Keratinocyte (primary cell): ENCODE measurements around the gene MAN2A2. TPM values are rescaled to one million over a fixed set of nuclear protein-coding genes. Genes with fewer than 3 reads are reported as not detected.
A peak's percentile ranks its signal among the peaks of the same experiment; 100 is the strongest.

Experiments
- DNase-seq: peaks from one replicate; pipeline ENCODE4 v3.0.0-alpha.2; 2011; ENCODE audit warnings: low read depth, missing footprints, low spot score
- FAIRE-seq: peaks from 2 replicates; lab custom pipeline; 2011; peaks lifted over from hg19 to GRCh38; lab: Jason Lieb, UNC
- H2AFZ ChIP-seq: 2 replicates; pipeline ENCODE4 v1.6.0; 2012; ENCODE audit warnings: low read length, control low read depth, inconsistent platforms; ENCODE audit not compliant: control insufficient read depth
- H3K27ac ChIP-seq: 2 replicates; pipeline ENCODE4 v1.5.1; 2011; ENCODE audit warnings: low read length; ENCODE audit not compliant: control insufficient read depth, insufficient read depth
- H3K27me3 ChIP-seq: 3 replicates; pipeline ENCODE4 v1.6.0; 2011; ENCODE audit warnings: low read length; ENCODE audit not compliant: control insufficient read depth, insufficient read depth; ENCODE audit errors: extremely low read depth
- H3K36me3 ChIP-seq, 2 experiments: 2 replicates in 1 of 2; 3 replicates in 1 of 2; pipeline ENCODE4 v1.5.1; 2011; ENCODE audit warnings: low read length in 2 of 2, mild to moderate bottlenecking in 1 of 2; ENCODE audit not compliant: control insufficient read depth in 2 of 2, insufficient read depth in 2 of 2; ENCODE audit errors: extremely low read depth in 1 of 2
- H3K4me1 ChIP-seq: 3 replicates; pipeline ENCODE4 v1.5.1; 2011; ENCODE audit warnings: low read length; ENCODE audit not compliant: control insufficient read depth, insufficient read depth; ENCODE audit errors: extremely low read depth
- H3K4me2 ChIP-seq: 3 replicates; pipeline ENCODE4 v1.6.0; 2011; ENCODE audit warnings: low read depth, low read length; ENCODE audit not compliant: control insufficient read depth, insufficient read depth; ENCODE audit errors: extremely low read depth
- H3K4me3 ChIP-seq, 3 experiments: fragments of 200-600 bp in 1 of 3; sonication (generic) in 1 of 3; 2 replicates in 2 of 3; 3 replicates in 1 of 3; pipeline ENCODE4 v1.5.1; 2011 to 2016; ENCODE audit warnings: low read length in 3 of 3, mild to moderate bottlenecking in 3 of 3, control low read depth in 2 of 3, inconsistent platforms in 1 of 3, low read depth in 1 of 3, mixed read lengths in 1 of 3, mixed run types in 1 of 3, moderate library complexity in 1 of 3; ENCODE audit not compliant: control insufficient read depth in 2 of 3, insufficient read depth in 2 of 3; ENCODE audit errors: extremely low read depth in 1 of 3
- H3K79me2 ChIP-seq: 2 replicates; pipeline ENCODE4 v1.6.0; 2012; ENCODE audit warnings: low read length; ENCODE audit not compliant: control insufficient read depth, insufficient read depth
- H3K9ac ChIP-seq: 3 replicates; pipeline ENCODE4 v1.6.0; 2011; ENCODE audit warnings: low read length; ENCODE audit not compliant: control insufficient read depth, insufficient read depth; ENCODE audit errors: extremely low read depth
- H3K9me1 ChIP-seq: 3 replicates; pipeline ENCODE4 v1.6.0; 2011; ENCODE audit warnings: low read length; ENCODE audit not compliant: control insufficient read depth, insufficient read depth; ENCODE audit errors: extremely low read depth
- H3K9me3 ChIP-seq: 2 replicates; pipeline ENCODE4 v1.5.1; 2012; ENCODE audit warnings: low read depth, low read length; ENCODE audit not compliant: control insufficient read depth
- H4K20me1 ChIP-seq: 3 replicates; pipeline ENCODE4 v1.6.0; 2011; ENCODE audit warnings: low read length; ENCODE audit not compliant: control insufficient read depth, insufficient read depth; ENCODE audit errors: extremely low read depth
- EZH2 ChIP-seq: IDR thresholded peaks from one replicate; pipeline ENCODE4 v1.6.1; 2012; ENCODE audit warnings: inconsistent platforms, mild to moderate bottlenecking, low read length, moderate library complexity
- dilution Hi-C: fragments of 300-500 bp; cut with MboI; formaldehyde crosslinking; loops from one replicate; pipeline ENCODE4 v1.7.0; 2020; ENCODE audit warnings: low sequenced_read_pairs; ENCODE audit not compliant: extremely low pct_ligation_motif_present
- polyA plus RNA-seq, 5 experiments: library from polyadenylated mRNA; depleted of rRNA in 3 of 5; stranded (reverse) in 3 of 5; stranded (forward) in 1 of 5; unstranded in 1 of 5; fragments of >200 nt; gene quantifications; 1 replicate in 1 of 5; 2 replicates in 3 of 5; 3 replicates in 1 of 5; pipeline versions ENCODE4 v1.2.1 to v1.2.3, GENCODE V29; 2011 to 2012; ENCODE audit warnings: missing spikeins in 2 of 5, low read depth in 1 of 5, low replicate concordance in 1 of 5
- TF ChIP-seq, protein P1 (sequence below), 3 experiments: IDR thresholded peaks in 1 of 3; conservative IDR thresholded peaks in 1 of 3; optimal IDR thresholded peaks in 1 of 3; 2 replicates in 2 of 3; 3 replicates in 1 of 3; pipeline versions ENCODE3 to v1.5.1; 2011; ENCODE audit warnings: low read length in 3 of 3, mild to moderate bottlenecking in 3 of 3, moderate library complexity in 2 of 3, control low read depth in 1 of 3, inconsistent platforms in 1 of 3; ENCODE audit not compliant: insufficient read depth in 2 of 3; ENCODE audit errors: extremely low read depth in 1 of 3

Gene MAN2A2
- polyA plus RNA-seq, 1 donor (not counting 4 experiments of a cell fraction or from before 2014, with no cell fraction given), result 6.6 TPM

DNA sequence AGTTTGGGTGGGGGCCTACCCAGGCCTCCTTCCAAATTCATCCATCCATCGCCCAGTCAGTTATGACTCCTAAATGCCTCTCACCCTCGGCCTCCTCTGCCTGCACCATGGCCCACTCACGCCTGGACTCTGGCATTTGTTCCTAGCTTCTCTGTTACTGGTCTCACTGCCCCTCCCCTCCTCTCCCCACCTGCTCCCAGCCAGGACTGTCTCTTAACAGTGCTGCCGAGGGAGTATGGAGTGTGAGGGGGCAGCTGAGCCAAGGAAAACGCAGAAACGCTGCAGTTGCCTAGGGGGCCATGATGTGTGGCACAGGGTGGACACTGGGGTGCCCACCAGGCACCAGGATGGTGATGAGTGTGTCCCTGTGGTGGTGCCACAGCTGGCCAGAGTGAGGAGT is 54.7 kb downstream of the MAN2A2 start:
- Histone ChIP-seq H3K4me2 (peak overlapping the region; percentile 87), H3K4me3 (peak overlapping the region in 1 of 3 experiments; percentile 64), H3K27me3 (no peaks in the 10 kb centered on the region), H2AFZ (no peak overlapping the region), H3K27ac (no peak overlapping the region), H3K4me1 (peaks cover 16% of the 10 kb centered on the region), H4K20me1 (no peaks in the 10 kb centered on the region), H3K9ac (peak overlapping the region; percentile 95), H3K36me3 (peaks cover 14 to 20% of the 10 kb centered on the region in 2 experiments), H3K9me3 (no peaks in the 10 kb centered on the region), H3K9me1 (no peaks in the 10 kb centered on the region), H3K79me2 (no peaks in the 10 kb centered on the region)
- no peak for FAIRE-seq
- TF ChIP-seq, protein P1, sequence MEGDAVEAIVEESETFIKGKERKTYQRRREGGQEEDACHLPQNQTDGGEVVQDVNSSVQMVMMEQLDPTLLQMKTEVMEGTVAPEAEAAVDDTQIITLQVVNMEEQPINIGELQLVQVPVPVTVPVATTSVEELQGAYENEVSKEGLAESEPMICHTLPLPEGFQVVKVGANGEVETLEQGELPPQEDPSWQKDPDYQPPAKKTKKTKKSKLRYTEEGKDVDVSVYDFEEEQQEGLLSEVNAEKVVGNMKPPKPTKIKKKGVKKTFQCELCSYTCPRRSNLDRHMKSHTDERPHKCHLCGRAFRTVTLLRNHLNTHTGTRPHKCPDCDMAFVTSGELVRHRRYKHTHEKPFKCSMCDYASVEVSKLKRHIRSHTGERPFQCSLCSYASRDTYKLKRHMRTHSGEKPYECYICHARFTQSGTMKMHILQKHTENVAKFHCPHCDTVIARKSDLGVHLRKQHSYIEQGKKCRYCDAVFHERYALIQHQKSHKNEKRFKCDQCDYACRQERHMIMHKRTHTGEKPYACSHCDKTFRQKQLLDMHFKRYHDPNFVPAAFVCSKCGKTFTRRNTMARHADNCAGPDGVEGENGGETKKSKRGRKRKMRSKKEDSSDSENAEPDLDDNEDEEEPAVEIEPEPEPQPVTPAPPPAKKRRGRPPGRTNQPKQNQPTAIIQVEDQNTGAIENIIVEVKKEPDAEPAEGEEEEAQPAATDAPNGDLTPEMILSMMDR (optimal IDR thresholded peaks at IDR 0.05 in 1 of 3, IDR thresholded peaks at IDR 0.05 in 1 of 3, conservative IDR thresholded peaks at IDR 0.05 in 1 of 3; ENCODE audit: extremely low read depth in 1 of 3, insufficient read depth in 2 of 3, low read length in 3 of 3), result no peak
- TF ChIP-seq EZH2, result no peak
- DNase-seq, result no peak
- dilution Hi-C loops, result no loop called here

DNA sequence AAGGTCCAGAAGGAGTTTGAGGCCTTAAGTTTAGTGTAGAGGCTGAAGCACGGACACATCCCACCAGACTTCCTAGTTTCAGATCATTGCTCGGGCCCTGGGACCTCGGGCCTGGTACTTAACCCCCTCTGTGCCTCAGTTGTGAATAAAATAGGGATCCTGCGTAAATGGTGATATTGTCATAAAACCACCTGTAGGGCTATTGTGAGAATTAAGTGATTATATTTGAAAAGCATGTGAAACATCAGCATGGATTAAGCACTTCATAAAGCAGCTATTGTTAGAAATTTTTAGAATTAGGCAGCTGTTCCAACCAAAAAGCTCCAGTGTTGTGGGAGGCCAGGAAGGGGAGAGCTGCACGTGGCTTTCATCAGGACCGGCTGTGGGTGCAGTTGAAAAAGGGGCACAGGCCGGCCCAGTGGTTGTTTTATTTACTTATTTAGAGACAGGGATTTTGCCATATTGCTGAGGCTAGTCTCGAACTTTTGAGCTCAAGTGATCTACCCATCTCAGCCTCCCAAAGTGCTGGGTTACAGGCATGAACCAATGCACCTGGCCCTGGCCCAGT is 56.0 kb downstream of the MAN2A2 start:
- Histone ChIP-seq H3K4me3 (no peak overlapping the region), H2AFZ (no peak overlapping the region), H3K36me3 (peaks cover 9 to 11% of the 10 kb centered on the region in 2 experiments), H3K79me2 (no peaks in the 10 kb centered on the region), H3K4me2 (no peak overlapping the region), H3K9ac (no peak overlapping the region), H3K27me3 (no peaks in the 10 kb centered on the region), H3K4me1 (peaks cover 16% of the 10 kb centered on the region), H3K9me1 (no peaks in the 10 kb centered on the region), H4K20me1 (no peaks in the 10 kb centered on the region), H3K9me3 (no peaks in the 10 kb centered on the region), H3K27ac (no peak overlapping the region)
- FAIRE-seq, result no peak
- DNase-seq, result no peak
- TF ChIP-seq, protein P1 (optimal IDR thresholded peaks at IDR 0.05 in 1 of 3, IDR thresholded peaks at IDR 0.05 in 1 of 3, conservative IDR thresholded peaks at IDR 0.05 in 1 of 3; ENCODE audit: extremely low read depth in 1 of 3, insufficient read depth in 2 of 3, low read length in 3 of 3), result no peak
- TF ChIP-seq EZH2, result no peak
- dilution Hi-C loops, result no loop called here
